Right lobe of liver (tissue), 4 donors: ENCODE results near the gene SEMA6B.

Experiments
- POLR2A ChIP-seq: fragments of 450-650 bp; IDR thresholded peaks from one replicate; pipeline ENCODE4 v1.6.1; 2017; ENCODE audit warnings: antibody characterized with exemption, mild to moderate bottlenecking
- TF ChIP-seq, protein P1 (sequence below), 4 donors: fragments of 200-600 bp in 3 of 4; fragments of 450-650 bp in 1 of 4; IDR thresholded peaks; one replicate each; pipeline versions ENCODE4 v1.5.1 to v1.8.0; 2016 to 2022; ENCODE audit warnings: antibody characterized with exemption in 4 of 4, mild to moderate bottlenecking in 2 of 4
- donor health status: DM: no; HTN: no; CAD: no.
- donor health status: DM: no; HTN: no; CAD: no.
- donor health status: DM: no; HTN: yes; CAD: no.

- no peak for TF ChIP-seq POLR2A
- TF ChIP-seq, protein P1, sequence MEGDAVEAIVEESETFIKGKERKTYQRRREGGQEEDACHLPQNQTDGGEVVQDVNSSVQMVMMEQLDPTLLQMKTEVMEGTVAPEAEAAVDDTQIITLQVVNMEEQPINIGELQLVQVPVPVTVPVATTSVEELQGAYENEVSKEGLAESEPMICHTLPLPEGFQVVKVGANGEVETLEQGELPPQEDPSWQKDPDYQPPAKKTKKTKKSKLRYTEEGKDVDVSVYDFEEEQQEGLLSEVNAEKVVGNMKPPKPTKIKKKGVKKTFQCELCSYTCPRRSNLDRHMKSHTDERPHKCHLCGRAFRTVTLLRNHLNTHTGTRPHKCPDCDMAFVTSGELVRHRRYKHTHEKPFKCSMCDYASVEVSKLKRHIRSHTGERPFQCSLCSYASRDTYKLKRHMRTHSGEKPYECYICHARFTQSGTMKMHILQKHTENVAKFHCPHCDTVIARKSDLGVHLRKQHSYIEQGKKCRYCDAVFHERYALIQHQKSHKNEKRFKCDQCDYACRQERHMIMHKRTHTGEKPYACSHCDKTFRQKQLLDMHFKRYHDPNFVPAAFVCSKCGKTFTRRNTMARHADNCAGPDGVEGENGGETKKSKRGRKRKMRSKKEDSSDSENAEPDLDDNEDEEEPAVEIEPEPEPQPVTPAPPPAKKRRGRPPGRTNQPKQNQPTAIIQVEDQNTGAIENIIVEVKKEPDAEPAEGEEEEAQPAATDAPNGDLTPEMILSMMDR (IDR thresholded peaks at IDR 0.05): no peak
Observed at GRCh38 chr19:4586245-4586644, 26.8 kb upstream of the SEMA6B start.
